Measurements from ENCODE around the gene ZFP64.
A peak's percentile ranks its signal among the peaks of the same experiment; 100 is the strongest.
"Not testable (repeated sequence)": the region's sequence is repeated elsewhere in the genome, so short reads cannot be mapped to it uniquely, and the experiment has no call there.

The ZFP64 gene

DNA sequence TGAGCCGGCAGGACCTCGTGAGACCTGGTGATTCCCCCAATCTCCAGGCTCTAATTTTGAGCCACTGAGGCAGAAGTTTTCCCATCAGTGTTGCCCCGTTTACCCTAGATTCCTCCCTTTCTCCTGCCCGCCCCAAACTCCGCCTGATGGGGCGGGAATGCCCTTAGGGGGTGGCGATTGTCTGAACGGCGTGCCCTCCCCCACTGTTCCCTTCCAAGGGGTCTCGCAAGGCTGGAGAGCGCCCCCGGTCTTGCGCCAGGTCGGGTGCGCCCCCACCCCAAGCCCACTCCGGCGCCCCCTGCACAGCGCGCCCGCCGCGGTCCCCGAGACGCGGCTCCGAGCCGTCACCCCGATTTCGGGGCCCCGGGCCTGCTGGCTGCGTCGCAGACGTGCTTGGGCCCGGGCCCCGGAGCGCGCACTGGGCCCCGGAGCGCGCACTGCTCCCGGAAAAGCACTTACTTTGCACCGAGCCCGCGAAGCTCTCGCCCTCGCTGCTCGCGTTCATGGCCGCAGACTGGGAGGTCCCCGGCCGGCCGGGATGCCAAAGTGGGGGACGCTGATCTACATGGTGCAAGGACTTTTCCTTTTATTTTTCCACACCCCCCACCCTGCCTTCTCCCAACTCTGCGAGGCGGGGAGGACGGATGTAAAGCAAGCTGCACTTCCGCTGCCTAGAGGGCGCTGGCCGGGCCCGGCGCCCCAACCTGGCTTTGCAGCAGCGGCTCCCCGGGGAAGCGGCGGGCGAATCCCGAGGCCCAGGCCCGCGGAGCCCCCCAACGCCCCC is at the start of gene ZFP64:
ZFP64 (minus strand) TSS at position 648 of the 784 bp plus-strand sequence; CDS start at position 505, 143 bp downstream.
- peak; percentile 88 for DNase-seq (ENCODE audit: low spot score)

- no peak for DNase-seq (ENCODE audit: low spot score)
Measured at GRCh38 chr20:52240802-52241201, 49.2 kb upstream of the ZFP64 start.

DNA sequence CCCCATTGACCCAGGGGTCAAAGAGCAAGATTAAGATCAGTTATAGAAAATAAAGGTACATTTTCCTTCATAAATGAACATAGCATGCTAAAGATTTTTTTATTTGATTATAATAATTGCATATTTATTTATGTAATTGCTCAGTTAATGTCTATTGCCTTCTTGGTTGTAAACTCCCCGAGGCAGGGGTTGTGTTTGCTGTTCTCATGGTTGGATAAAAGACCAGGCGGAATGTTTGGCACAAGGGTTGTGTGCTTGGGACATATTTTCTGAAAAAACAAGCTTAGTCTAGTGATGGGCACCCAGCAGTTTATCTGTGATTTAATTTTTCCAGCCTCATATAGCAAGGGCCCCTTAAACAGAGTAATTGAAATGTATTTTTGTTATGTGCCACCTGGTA is 47.5 kb upstream of the ZFP64 start:
- DNase-seq (ENCODE audit: low spot score), result no peak

DNA sequence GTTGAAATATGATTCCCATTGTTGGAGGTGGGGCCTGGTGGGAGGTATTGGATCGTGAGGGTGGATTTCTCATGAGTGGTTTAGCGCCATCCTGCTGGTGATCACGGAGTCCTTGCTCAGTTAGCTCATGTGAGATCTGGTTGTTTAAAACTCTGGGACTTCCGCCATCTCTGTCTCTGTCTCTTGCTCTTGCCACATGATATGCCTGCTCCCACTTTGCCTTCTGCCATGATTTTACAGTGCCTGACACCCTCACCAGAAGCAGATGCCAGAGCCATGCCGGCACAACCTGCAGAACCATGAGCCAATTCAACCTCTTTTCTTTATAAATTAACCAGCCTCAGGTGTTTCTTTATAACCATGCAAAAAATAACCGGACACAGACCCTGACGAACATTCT is 44.7 kb upstream of the ZFP64 start:
- DNase-seq (ENCODE audit: low spot score), result no peak

GRCh38 chr20:52235129-52235528 is 43.5 kb upstream of the ZFP64 start:
- DNase-seq (ENCODE audit: low spot score), result no peak

- DNase-seq (ENCODE audit: low spot score), result no peak
Measured at GRCh38 chr20:52234302-52235045, 42.9 kb upstream of the ZFP64 start.

DNA sequence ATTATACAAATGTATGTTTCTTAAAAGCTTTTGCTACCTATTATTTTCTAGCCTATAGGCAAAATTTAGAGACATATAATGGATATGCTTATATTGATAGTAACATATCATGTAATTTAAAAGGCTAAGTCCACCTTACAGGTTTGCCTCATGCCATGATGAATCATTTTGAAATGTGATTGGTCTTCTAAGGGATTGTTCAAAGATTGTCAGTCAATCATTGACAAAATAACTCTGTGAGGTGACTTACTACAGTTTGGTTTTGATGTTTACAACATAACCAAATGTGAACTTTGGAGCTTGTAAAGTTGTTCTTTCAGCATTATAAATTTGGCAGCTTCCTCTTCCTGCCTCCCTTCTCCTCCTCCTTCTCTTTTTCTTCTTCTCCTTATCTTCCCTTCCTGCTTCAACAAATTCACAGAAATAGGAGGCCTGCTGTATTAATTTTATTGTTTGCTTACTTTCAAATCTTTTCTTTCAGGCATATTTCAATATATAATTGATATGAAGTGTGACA is 39.7 kb upstream of the ZFP64 start:
- DNase-seq (ENCODE audit: low spot score), result no peak

GRCh38 chr20:52230409-52230808 is 38.8 kb upstream of the ZFP64 start:
- no peak for DNase-seq (ENCODE audit: low spot score)

- not testable (repeated sequence) for DNase-seq (ENCODE audit: low spot score)
Measured at GRCh38 chr20:52229346-52229745, 37.8 kb upstream of the ZFP64 start.

DNA sequence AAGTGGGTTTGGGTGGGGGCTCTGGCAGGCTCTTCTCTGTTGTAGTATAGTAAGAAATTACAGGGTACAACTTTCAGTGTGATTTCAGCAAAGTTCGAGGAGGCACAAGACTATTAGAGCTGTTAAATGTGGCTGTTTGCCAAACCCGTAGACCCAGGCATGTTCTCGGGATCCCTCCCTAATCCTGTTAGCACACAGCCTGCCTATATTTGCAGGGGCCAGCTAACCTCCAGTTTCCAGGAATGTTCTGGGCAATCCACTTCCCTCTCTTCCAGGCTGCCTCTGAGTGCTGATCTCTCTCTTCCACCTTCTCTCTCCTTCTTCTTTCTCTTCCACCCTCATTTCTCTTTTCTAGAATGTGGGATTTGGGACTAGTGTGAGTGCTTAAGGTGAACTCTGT is 34.8 kb upstream of the ZFP64 start:
- DNase-seq (ENCODE audit: low spot score), result no peak

- no peak for DNase-seq (ENCODE audit: low spot score)
Measured at GRCh38 chr20:52224920-52225319, 33.3 kb upstream of the ZFP64 start.

DNA sequence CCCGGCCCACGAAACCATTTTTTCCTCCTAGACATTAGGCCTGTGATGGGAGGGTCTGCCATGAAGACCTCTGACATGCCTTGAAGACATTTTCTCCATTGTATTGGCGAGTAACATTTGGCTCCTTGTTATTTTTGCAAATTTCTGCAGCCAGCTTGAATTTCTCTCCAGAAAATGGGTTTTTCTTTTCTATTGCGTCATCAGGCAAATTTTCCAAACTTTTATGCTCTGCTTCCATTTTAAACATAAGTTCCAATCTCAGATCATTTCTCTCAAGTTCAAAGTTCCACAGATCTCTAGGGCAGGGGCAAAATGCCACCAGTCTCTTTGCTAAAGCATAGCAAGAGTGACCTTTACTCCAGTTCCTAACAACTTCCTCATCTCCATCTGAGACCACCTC is 29.8 kb upstream of the ZFP64 start:
- DNase-seq (ENCODE audit: low spot score), result not testable (repeated sequence)

DNA sequence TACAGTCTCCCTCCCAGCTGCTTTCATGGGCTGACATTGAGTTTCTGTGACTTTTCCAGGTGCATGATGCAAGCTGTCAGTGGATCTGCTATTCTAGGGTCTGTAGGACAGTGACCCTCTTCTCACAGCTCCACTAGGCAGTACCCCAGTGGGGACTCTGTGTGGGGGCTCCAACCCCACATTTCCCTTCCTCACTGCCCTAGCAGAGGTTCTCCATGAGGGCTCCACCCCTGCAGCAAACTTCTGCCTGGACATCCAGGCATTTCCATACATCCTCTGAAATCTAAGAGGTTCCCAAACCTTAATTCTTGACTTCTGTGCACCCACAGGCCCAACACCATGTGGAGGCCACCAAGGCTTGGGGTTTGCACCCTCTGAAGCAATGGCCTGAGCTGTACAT is 29.3 kb upstream of the ZFP64 start:
- DNase-seq (ENCODE audit: low spot score), result not testable (repeated sequence)

DNA sequence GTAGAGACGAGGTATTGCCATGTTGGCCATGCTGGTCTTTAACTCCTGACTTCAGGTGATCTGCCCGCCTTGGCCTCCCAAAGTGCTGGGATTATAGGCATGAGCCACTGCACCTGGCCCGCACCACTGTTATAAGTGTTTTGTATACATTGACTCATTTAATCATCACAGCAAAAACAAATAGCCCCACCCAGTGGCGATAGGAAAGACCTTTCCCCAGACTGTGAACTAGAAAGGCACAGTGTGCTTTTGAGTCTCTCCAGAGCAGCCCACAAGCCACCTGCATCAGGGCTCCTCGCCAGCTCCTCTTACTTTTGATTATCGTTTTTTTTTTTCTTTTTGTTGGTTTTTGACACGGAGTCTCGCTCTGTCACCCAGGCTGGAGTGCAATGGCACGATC is 27.9 kb upstream of the ZFP64 start:
- DNase-seq (ENCODE audit: low spot score), result no peak

GRCh38 chr20:52217689-52218395 is 26.3 kb upstream of the ZFP64 start:
- no peak for DNase-seq (ENCODE audit: low spot score)

DNA sequence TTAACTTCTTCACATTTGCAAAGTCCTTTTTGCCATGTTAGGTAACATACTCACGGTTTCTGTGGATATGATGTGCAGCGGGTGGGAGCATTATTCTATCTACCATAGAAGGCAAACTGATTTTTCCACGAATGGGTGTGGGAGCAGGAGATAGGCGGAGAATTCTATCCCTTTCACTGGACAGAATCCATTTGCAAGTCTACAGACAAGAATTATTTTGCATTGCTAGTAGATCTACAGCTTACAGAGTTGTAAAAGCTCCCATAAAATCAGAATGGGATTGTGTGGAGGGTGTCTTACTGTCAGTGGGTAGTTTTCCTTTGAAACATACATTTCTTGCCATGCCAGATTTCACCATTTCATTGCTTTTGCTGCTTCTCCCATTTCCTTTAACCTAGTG is 22.4 kb upstream of the ZFP64 start:
- DNase-seq (ENCODE audit: low spot score), result no peak

DNA sequence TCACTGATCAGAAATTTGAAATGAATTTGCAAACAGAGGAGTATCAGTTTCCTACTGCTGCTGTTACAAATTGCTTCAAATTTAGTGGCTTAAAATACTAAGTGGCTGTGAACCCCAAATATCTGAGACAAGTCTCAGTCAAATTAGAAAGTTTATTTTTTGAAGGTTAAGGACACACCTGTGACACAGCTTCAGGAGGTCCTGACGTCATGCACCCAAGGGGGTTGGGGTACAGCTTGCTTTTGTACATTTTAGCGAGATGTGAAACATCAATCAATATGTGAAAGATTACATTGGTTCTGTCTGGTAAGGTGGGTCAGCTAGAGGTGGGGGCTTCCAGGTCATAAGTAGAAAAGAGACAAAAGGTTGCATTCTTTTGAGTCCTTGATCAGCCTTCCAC is 21.4 kb upstream of the ZFP64 start:
- no peak for DNase-seq (ENCODE audit: low spot score)

DNA sequence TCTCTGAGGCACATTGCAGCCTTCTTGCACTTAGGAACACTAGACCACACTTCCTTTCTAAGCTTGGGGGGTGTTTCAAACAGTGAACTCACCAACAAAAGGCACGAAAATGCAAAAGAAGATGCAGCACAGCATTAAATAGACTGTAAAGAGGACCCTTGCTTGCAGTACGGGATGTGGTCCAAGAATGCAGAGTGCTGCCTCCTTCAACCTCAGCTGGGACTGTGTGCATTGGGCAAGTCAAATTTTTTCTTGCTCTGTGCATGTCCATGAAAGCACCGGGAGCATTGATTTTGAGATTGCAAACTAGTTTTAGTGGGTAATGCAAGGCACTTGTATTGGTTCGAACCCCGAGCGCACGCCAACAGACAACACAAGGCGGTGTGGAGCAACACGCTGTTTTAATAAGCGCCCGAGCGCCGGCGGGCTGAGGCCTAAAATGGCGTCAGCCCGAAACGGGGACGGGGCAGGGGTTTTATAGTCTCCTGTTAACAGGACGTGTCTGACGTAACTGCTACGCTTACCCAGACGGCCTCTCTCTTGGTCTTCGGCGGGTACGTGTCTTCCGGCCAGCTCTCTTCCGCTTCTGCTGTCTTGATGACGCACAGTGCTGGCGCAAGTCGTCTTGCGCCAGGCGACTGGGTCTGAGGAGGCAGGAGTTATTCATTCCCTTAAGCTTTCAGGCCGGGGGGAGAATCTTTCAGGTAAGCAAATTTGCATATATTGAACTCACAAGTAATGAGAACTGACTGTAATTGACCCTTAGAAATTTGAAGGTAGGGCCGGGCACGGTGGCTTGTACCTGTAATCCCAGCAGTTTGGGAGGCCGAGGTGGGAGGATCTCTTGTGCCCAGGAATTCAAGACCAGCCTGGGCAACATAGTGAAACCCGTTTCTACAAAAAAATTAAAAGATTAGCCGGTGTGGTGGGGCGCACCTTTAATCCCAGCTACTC is 18.7 kb upstream of the ZFP64 start:
- DNase-seq (ENCODE audit: low spot score), result no peak

DNA sequence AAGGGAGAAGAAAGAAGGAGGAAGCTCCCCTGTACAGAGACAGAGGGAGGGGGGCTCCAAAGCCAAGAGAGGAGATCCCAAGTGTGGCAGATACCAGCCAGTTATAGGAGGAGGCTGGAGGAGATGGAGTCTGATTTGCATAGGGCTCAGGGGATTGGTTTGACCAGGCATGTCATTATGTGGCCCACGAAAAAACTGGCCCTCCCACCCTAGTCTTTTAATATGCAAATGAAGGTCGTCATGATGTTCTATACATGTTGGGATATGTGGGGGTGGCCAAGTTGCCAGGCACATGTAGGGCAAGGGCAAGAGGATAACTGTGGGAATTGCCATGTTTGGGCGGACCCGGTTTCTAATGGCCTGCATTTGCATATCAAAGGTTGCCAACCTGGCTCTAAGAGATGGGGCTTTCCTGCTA is 17.6 kb upstream of the ZFP64 start:
- DNase-seq (ENCODE audit: low spot score), result no peak

GRCh38 chr20:52207020-52207810 is 15.6 kb upstream of the ZFP64 start:
- DNase-seq (ENCODE audit: low spot score), result no peak

DNA sequence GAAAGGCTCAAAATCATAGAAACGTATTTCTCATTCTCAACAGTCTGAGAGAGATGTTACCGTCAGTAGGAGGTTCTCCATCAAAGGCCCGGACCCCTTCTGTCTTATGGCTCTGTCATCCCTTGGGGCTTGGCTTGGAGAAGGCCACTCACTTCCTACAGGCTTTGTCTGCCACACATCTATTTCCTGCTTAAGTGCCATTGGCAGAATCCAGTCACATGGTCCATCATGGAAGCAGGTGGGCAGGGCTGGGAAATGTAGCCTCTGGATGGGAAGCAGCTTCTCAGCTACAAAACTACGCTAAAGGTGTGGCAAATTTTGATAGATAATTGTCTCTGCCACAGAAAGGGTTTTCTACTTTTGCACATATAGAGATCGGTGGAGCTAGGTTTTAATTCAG is 12.6 kb upstream of the ZFP64 start:
- DNase-seq (ENCODE audit: low spot score), result no peak

Measured in globus pallidus (tissue), 1 donor.